ENCODE measurements around the gene RNF214. TPM values are rescaled to one million over a fixed set of nuclear protein-coding genes. Genes with fewer than 3 reads are reported as not detected.

RNF214 gene
- total and polyA plus RNA-seq, 3 donors from 2014 or later, result 37.8 to 48.9 (median 44.9) TPM

- Histone ChIP-seq H3K4me1 (peaks cover 4% of the 10 kb centered on the region), H3K27me3 (no peaks in the 10 kb centered on the region), H3K27ac (no peak overlapping the region), H3K36me3 (ENCODE audit: low read depth, missing control alignments) (no peaks in the 10 kb centered on the region), H3K9me3 (no peaks in the 10 kb centered on the region), H3K4me3 (no peak overlapping the region)
- TF ChIP-seq CTCF (IDR thresholded peaks at IDR 0.05) (no peak), POLR2A (IDR thresholded peaks at IDR 0.05) (no peak)
- DNase-seq, result no peak
- intact Hi-C loops (cut with DNase I; ENCODE audit: low total_unique reads), result no loop called here
- 94 to 96% methylated on average over 6 to 7 of the region's 7 CpGs for WGBS, 2 donors
Observed at GRCh38 chr11:117197006-117197405, 35.5 kb upstream of the RNF214 start.

GRCh38 chr11:117197516-117198456, 34.7 kb upstream of the RNF214 start:
- DNase-seq, result no peak
- Histone ChIP-seq H3K4me3 (no peak overlapping the region), H3K36me3 (ENCODE audit: low read depth, missing control alignments) (no peaks in the 10 kb centered on the region), H3K27me3 (no peaks in the 10 kb centered on the region), H3K9me3 (no peaks in the 10 kb centered on the region), H3K27ac (peak overlapping the region; percentile 21 to 91), H3K4me1 (peaks cover 8% of the 10 kb centered on the region)
- TF ChIP-seq POLR2A (IDR thresholded peaks at IDR 0.05) (no peak), CTCF (IDR thresholded peaks at IDR 0.05) (peak in 1 of 3 experiments; percentile 16)
- 84 to 91% methylated on average over 12 to 17 of the region's 17 CpGs for WGBS, 2 donors
- intact Hi-C loops (cut with DNase I; ENCODE audit: low total_unique reads), result no loop called here

DNA sequence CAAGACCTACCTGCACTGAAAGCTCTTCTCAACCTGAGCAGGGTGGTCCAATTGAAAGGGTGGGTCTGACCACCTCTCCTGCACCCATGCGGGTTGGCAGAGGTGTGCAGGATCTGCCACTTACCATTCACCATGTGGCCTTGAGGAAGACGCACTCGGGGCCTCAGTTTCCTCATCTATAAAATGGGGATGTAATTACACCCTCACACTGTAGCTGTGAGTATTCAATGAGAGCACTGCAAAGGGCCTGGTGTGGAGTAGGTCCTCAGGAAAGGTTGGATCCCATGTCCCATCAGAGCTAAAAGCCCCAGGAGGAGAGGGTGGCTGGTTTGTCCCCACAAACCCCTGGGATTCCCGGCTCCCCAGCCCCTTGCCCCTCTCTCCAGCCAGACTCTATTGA, 33.9 kb upstream of the RNF214 start:
- intact Hi-C loops (cut with DNase I; ENCODE audit: low total_unique reads), result no loop called here
- 65 to 72% methylated on average over 4 of the region's 4 CpGs for WGBS, 2 donors
- H3K27ac ChIP-seq, result peak overlapping the region; percentile 21 to 91
- no peaks in the 10 kb centered on the region for H3K9me3 ChIP-seq
- H3K4me3 ChIP-seq, result peak overlapping the region in 1 of 2 donors; percentile 47
- H3K4me1 ChIP-seq, result peaks cover 9% of the 10 kb centered on the region
- TF ChIP-seq CTCF (IDR thresholded peaks at IDR 0.05), result no peak
- no peak for TF ChIP-seq POLR2A (IDR thresholded peaks at IDR 0.05)
- no peaks in the 10 kb centered on the region for H3K27me3 ChIP-seq
- H3K36me3 ChIP-seq (ENCODE audit: low read depth, missing control alignments), result no peaks in the 10 kb centered on the region
- DNase-seq, result no peak

- H3K4me1 ChIP-seq, result peaks cover 9% of the 10 kb centered on the region
- peak within 1 kb of the TSS; percentile 47 to 56 for H3K4me3 ChIP-seq
- intact Hi-C loops (cut with DNase I; ENCODE audit: low total_unique reads), result no loop called here
- H3K9me3 ChIP-seq, result no peaks in the 10 kb centered on the region
- peak within 1 kb of the TSS; percentile 53 to 91 for H3K27ac ChIP-seq
- no peaks in the 10 kb centered on the region for H3K36me3 ChIP-seq (ENCODE audit: low read depth, missing control alignments)
- TF ChIP-seq CTCF (IDR thresholded peaks at IDR 0.05), result no peak
- peak; percentile 16 for TF ChIP-seq POLR2A (IDR thresholded peaks at IDR 0.05)
- WGBS, 2 donors, result 46 to 62% methylated on average over 13 to 34 of the region's 34 CpGs
- DNase-seq, result peak; percentile 73
- no peaks in the 10 kb centered on the region for H3K27me3 ChIP-seq
Observed at GRCh38 chr11:117199053-117199915, 33.2 kb upstream of the RNF214 start, which contains the start of gene TAGLN. TSS of gene TAGLN (plus strand) at chr11:117199370. CDS start at chr11:117203014, 3,644 bp downstream.
